ENCODE measurements around the gene KCNK15. TPM values are rescaled to one million over a fixed set of nuclear protein-coding genes. Genes with fewer than 3 reads are reported as not detected.

The KCNK15 gene
- total RNA-seq, 1 experiment from 2014 or later, result 3.0 TPM

GRCh38 chr20:44715499-44716308, 30.0 kb upstream of the KCNK15 start:
- intact Hi-C loops (cut with micrococcal nuclease), result loop anchor here (2.0 kb wide), 1 partner anchor 13 kb away; no protein-coding TSS in a partner anchor
- peaks cover 24% of the 10 kb centered on the region for H3K4me1 ChIP-seq (ENCODE audit: insufficient read depth, low read length)
- H3K79me2 ChIP-seq (ENCODE audit: low read length), result no peaks in the 10 kb centered on the region
- CTCF ChIA-PET, result no interaction called here
- no peaks in the 10 kb centered on the region for H3K9me2 ChIP-seq (replicated peaks; ENCODE audit: low read length)
- H2AFZ ChIP-seq (ENCODE audit: low read length), result no peak overlapping the region
- H3K4me2 ChIP-seq (ENCODE audit: low read length), result no peak overlapping the region
- no TSS peak for BruUV-seq (replicated peaks)
- POLR2A ChIA-PET (ENCODE audit: unreplicated experiment), result interaction anchor here (1.1 kb wide), 1 partner anchor 13 kb away, joined by 3 read pairs; no protein-coding TSS in a partner anchor
- no peak for ATAC-seq
- no peak for DNase-seq
- H3K4me3 ChIP-seq (ENCODE audit: low read length), result no peak overlapping the region
- no peaks in the 10 kb centered on the region for H3F3A ChIP-seq (ENCODE audit: low read length, unreplicated experiment)
- H3K9me3 ChIP-seq (ENCODE audit: low read length), result no peaks in the 10 kb centered on the region
- no peak overlapping the region for H3K27ac ChIP-seq (ENCODE audit: low read length)
- H4K20me1 ChIP-seq (ENCODE audit: low read length), result no peaks in the 10 kb centered on the region
- no peaks in the 10 kb centered on the region for H3K36me3 ChIP-seq (ENCODE audit: low read depth, low read length)
- no peak overlapping the region for H3K9ac ChIP-seq (ENCODE audit: low read length)
- H3K27me3 ChIP-seq (ENCODE audit: low read length), result no peaks in the 10 kb centered on the region
- TF ChIP-seq EZH2 (IDR thresholded peaks at IDR 0.05; ENCODE audit: low read length, unreplicated experiment), result no peak
- no peak for TF ChIP-seq EZH2phosphoT487 (IDR thresholded peaks at IDR 0.05; ENCODE audit: borderline replicate concordance, low read length)
- no peak for TF ChIP-seq CTCF (conservative IDR thresholded peaks at IDR 0.05; ENCODE audit: low read depth, low read length)

DNA sequence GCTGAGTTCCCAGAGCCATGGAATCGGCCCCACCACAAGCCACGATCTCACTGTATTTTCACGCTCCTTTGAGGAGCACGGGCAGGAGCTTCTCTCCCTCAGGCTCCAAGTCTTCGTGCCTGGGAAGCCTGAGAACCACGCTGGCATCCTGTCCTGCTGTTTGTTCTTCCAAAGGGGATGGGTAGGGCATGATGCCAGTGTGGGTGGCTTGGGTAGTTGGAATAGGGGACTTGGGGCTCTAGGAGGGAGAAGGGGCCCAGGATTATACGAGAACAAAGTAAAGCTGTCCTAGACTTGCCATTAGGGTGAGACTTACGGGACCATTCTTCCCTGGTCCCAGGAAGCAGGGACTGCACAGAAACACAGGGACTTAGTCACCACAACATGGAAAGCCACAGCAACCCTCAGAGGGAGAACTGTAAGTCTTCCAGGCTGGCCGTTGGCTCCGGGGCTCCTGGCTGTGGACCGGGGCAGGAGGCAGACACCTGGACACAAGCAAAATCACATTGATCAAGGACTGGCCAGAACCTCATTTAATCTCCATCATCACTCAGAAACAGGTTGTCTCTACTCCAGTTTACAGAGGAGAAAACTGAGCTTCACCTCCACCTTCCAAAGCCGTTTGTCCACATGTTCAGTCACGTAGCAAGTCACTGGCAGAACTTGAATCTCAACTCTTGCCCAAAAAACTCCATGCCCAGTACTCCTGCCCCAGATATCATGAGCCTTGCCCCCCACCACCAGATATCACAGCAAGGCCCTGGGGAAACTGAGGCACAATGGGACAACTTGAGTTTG, 29.2 kb upstream of the KCNK15 start:
- Histone ChIP-seq H3K36me3 (ENCODE audit: low read depth, low read length) (no peaks in the 10 kb centered on the region), H3K4me1 (ENCODE audit: insufficient read depth, low read length) (peaks cover 32% of the 10 kb centered on the region), H3K79me2 (ENCODE audit: low read length) (no peaks in the 10 kb centered on the region), H3F3A (ENCODE audit: low read length, unreplicated experiment) (no peaks in the 10 kb centered on the region), H3K4me2 (ENCODE audit: low read length) (no peak overlapping the region), H3K9me2 (replicated peaks; ENCODE audit: low read length) (no peaks in the 10 kb centered on the region), H4K20me1 (ENCODE audit: low read length) (no peaks in the 10 kb centered on the region), H3K9ac (ENCODE audit: low read length) (no peak overlapping the region), H3K27ac (ENCODE audit: low read length) (no peak overlapping the region), H2AFZ (ENCODE audit: low read length) (no peak overlapping the region), H3K27me3 (ENCODE audit: low read length) (no peaks in the 10 kb centered on the region), H3K4me3 (ENCODE audit: low read length) (no peak overlapping the region), H3K9me3 (ENCODE audit: low read length) (no peaks in the 10 kb centered on the region)
- ATAC-seq (no peak), DNase-seq (no peak)
- BruUV-seq (replicated peaks), result no TSS peak
- intact Hi-C loops (cut with micrococcal nuclease), result no loop called here
- POLR2A ChIA-PET (ENCODE audit: unreplicated experiment), result no interaction called here
- CTCF ChIA-PET, result no interaction called here
- TF ChIP-seq EZH2 (IDR thresholded peaks at IDR 0.05; ENCODE audit: low read length, unreplicated experiment), result no peak
- no peak for TF ChIP-seq CTCF (conservative IDR thresholded peaks at IDR 0.05; ENCODE audit: low read depth, low read length)
- TF ChIP-seq EZH2phosphoT487 (IDR thresholded peaks at IDR 0.05; ENCODE audit: borderline replicate concordance, low read length), result no peak
